HG03520 (cell line): ENCODE data around the gene ASTL.

Experiments used
- ATAC-seq: cut with Tn5 transposase; IDR thresholded peaks from one replicate; pipeline ENCODE4 v1.9.1; 2021; ENCODE audit warnings: mild to moderate bottlenecking, moderate library complexity; ENCODE audit not compliant: unreplicated experiment

Gene ASTL

DNA sequence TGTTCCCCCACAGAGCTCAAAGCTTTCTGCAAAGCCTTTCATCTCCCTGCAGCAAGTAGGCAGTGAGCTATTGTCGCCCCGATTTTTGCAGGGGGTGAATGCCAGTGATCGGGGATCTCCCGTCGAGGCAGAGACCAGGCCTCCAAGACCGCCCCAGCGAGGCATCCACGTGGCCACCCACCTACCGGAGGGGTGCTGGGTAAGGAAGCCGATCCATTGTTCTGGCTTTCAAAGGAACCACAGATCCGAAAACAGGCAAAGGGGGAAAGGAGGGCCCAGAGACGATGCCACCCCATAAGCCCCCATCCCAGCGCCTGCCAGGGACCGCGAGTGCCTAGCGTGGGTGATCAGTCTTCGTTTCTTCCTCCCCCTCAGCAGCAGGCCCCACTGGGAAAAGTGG, 24.4 kb downstream of the ASTL start:
- no peak for ATAC-seq

- ATAC-seq: no peak
Observed at GRCh38 chr2:96113367-96113677, 25.0 kb downstream of the ASTL start.

DNA sequence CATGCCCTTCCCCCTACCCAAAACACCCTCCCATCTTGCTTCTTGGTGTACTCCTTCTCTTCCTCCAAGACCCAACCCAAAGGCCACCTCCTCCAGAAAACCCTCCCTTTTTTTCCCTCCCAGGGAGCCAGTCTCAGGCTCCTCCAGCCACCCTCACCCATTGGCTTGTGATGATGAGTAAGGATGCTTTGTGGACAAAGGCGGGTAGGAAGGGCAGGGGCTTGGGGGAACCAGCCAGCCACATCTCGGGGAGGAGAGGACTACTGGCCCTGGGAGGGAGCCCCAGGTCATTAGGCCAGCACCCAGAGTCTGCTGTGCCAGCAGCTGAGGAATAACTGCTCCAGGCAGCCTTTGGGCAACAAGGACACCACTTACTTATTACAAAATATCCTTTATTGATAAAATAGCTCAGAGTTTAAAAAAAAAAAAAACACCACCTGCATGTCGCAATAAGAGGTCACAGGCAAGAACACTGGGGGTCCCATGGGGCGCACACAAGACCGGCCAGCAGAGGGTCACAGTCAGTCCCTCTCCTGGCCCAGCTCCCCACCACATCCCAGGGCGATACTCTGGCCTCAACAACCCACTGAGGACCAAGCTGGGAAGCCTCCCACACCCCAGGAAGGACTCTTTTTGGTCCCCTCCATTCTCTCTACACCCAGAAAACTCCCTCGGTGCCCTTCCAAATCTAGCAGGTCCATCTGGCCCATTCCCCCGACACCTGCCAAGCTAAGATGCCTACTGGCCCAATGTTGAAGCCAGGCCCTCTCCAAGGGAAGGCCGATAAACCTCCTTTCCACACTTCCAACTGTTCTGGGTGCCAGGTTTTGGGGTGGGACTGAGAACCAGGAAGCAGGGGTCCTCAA, 25.6 kb downstream of the ASTL start:
- ATAC-seq: no peak

DNA sequence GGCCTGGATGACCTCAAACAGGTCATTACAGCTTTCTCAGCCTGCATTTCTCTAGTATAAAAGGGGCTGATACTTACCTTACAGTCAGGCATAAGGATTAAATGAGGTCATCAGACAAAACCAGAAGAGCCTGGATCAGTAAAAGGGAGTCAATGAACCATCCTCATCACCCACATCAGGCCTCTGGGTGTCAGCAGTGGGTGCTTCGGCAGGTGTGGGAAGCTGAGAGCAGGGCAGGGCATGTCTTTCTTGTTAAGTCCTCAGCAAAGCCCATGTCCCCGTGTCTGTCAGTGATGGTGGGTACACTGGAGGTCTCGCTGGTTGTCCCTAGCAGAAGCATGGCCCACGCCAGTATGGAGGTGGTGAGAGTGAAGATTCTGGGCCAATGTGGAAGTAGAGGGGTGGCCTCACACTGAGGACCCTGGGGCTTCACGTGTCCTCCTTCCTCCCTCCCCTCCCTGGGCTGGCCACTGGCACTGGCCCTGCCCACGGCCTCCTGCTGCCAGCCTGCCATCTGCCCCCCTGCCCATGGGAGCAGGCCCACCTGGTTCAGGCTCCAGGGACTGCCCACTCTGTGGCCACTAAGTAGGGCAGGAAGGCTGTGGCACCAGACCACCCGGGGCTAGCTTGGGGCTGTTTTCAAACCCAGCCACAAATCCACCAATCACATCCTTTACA, 26.3 kb downstream of the ASTL start:
- no peak for ATAC-seq

DNA sequence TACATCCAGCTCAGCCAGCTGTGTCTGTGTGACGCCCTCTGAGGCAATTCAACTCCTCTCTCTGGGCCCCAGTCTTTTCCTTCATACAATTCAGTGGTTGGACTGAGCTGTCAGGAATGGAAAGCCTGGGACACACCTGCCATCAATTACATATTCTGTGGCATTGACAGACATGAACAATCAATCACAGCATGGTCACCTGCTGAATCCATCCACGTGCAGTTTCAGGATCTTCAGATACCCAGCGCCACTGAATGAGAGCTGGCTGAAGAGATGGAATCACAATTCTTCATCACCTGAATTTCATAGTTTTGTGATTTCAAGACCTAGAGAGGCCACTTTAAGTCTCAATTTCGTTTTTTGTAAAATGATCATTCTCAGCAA, 27.1 kb downstream of the ASTL start:
- no peak for ATAC-seq

GRCh38 chr2:96110621-96111256, 27.6 kb downstream of the ASTL start:
- ATAC-seq: no peak

GRCh38 chr2:96109931-96110511, 28.3 kb downstream of the ASTL start:
- no peak for ATAC-seq

- no peak for ATAC-seq
Observed at GRCh38 chr2:96109361-96109680, 29.0 kb downstream of the ASTL start.

- ATAC-seq: no peak
Observed at GRCh38 chr2:96108541-96109360, 29.6 kb downstream of the ASTL start.

DNA sequence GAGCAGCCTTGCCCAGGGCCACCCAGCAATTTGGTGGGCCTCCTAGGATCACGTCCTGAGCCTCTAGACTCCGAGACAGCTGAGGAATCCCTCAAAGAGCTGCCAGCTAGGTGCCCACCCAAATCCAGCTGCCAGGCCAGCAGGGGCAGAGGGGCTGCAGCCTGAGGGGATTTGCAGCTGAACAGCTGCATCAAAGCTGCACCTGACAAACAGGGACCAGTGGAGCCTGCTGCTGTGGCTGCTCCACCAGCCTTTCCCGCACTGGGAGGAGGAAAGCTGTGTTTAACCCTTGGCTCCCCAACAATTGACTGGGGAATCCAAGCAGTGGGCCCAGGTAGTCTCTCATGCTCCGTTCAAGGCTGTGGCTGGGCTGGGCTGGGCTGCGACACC, 30.2 kb downstream of the ASTL start:
- no peak for ATAC-seq

DNA sequence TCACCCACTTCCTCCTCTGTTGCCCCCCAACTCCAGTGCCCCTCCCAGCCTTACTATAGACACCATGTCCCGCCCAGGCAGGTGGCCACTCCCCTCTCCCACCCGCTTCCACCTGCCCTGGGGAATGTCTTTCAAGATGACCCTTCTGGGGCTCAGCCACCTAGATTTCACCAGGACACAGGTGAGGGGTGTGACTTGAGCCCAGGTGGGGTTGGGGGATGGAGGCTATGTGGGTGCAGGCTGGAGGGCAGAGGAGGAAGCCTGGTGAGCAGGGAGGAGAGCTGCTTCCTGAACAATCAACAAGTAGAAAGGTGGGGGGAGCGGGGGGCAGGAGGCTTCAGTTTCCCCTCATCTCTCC, 30.6 kb downstream of the ASTL start:
- no peak for ATAC-seq

DNA sequence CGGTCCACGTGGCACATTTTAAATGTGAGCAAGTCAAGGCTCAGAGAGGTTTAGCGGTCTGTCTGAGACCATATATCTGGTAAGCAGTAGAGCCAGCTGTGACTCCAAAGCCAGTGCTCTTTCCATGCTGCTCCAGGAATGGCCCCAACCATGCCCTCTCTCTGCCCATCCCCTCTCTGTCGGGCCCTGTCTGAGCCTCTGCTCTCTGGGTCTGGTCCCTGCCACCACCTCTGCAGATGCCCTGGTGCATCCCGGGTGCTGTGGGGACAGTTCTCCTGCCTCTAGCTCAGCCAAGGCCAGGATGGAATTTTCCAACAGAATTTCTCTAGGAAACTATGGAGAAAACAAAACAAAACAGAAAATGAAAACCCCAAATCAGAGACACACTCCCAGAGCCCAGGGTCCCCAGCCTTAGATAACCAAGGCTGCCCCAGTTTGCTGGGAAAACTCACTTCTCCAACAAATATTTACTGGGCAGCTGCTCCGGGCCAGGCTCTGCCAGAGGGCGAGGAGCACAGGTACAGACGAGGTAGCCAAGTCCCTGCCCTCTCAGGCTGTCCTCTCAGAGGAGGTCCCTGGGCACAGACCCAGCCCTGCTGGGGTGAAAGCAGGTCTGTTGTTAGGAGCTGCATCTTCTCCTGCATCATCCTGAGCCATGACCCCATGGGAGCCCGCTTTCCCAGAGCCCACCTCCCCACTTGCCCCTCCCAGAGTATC, 31.2 kb downstream of the ASTL start:
- no peak for ATAC-seq

- ATAC-seq: no peak
Observed at GRCh38 chr2:96105994-96106715, 32.1 kb downstream of the ASTL start.

DNA sequence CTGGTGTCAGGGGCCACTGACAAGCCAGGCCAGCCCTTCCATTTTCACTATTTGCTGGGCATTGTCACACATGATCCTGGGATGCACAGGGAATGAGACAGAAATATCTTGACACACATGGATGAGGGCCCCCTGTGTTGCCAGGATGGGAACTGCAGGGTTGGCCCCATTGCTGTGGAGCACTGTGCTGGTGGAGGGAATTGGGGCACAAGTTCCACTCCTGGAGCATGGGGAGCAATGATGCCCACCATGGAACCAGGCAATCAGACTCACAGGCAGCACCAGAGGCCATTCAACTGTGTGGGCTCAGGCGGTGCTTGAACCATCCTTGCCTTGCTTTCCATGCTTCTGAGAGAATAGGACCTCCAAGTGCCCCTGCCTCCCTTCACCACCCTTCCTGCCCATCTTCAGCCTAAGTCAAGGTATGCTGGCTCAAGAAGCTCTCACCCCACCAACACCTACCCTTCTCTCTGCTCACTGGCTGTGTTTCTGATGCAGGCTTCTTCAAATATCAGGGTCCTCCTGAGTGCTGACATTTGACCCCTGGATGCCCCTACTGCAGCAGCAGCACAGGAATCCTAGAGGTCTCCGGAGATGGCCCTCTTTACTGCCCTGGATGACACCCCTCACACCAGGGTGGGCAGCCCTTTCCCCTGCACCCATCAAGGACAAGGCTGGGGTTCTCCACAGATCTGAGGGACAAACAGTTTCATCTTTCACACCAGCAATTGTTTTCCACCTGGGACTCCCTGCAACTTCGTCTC, 33.0 kb downstream of the ASTL start:
- no peak for ATAC-seq

- ATAC-seq: no peak
Observed at GRCh38 chr2:96104487-96104861, 33.8 kb downstream of the ASTL start.

DNA sequence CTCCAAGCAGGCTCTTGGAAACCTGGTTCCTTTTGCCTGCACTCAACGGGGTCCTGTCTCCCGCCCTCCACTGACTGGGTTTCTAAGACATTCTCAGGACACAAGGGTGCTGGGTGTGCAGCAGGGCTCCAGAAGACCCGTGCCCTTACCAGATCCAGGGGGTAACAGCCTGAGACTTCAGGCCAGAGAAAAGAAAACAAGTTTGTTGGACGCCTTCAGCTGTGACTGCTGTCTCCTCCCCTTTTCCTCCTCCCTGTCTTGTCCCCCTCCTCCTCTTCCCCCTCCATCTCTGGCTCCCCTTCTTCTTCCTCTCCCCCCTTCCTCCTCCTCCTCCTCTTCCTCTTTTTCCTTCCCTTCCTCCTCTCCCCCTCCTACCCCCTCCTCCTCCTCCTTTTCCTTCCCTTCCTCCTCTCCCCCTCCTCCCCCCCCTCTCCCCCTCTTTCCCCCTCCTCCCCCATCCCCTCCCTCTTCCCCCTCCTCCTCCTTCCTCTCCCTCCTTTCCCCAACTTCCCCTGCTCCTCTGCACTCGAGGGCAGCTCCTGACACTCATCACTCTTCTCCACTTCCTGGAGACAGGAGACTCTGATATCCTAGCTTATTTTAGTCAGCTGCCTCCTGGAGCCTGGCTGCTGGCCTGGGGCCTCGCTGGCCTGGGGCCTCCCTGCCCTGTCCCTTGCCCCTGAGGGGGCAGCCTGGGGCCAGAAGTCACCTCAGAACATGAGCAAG, 34.4 kb downstream of the ASTL start:
- no peak for ATAC-seq

DNA sequence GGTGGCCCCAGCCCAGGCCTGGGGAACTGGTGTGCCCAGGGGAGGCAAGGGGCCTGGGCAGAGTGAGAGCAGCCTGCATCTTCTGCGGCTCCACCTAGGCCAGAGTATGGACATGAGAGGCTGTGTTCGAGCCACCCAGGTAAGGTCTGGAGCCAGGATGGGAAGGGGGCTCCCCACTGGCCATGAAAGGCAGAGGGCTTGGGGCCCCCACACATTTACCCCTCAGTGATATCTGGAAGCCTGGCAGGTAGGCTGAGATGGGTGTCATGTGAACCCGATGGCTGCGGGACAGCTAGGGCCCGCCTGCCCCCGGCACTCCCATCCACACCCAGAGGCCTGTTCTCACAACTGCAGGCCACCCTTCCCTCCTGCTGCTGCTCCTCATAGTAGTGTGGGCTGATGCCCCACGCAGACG, 35.1 kb downstream of the ASTL start:
- ATAC-seq: no peak

DNA sequence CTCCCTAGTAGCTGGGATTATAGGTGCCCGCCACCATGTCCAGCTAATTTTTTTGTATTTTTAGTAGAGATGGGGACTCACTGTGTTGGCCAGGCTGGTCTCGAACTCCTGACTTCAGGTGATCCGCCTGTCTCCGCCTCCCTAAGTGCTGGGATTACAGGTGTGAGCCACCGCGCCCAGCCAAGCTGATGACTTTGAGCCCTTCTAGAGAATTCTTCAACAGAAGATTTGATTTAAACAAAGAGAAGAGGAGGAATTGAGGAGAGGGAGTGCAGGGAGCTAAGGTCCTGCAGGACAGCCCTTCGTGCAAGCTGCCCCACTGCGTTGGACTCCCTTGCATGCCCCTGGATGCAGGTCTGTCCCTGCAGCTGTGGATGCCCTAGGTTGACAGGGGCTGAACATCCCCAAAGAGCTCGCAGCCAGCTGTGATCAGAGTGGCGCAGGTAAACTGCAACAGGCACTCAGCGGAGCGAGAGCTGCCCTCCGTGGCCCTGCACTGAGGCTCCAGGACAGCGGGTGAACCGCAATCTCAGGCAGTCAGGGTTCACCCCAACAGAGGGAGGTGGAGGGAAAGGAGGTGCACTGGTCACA, 35.6 kb downstream of the ASTL start:
- ATAC-seq: no peak
